Spleen (tissue), 7 donors: Measurements from ENCODE around the gene RHO.

Experiments used
- POLR2A ChIP-seq, 3 donors: fragments of 450-650 bp; IDR thresholded peaks; one replicate each; pipeline ENCODE4 v1.5.1; 2017; ENCODE audit warnings: antibody characterized with exemption in 3 of 3, mild to moderate bottlenecking in 1 of 3
- POLR2AphosphoS5 ChIP-seq, 3 donors: sonication (generic); formaldehyde crosslinking; IDR thresholded peaks; one replicate each; pipeline ENCODE4 v1.5.1; 2017; ENCODE audit warnings: antibody characterized with exemption in 3 of 3
- TF ChIP-seq, protein P1 (sequence below), 11 experiments: fragments of 200-600 bp in 7 of 11; fragments of 450-650 bp in 4 of 11; sonication (generic) in 4 of 11; IDR thresholded peaks in 8 of 11; conservative IDR thresholded peaks in 3 of 11; 1 replicate in 7 of 11; 2 replicates in 4 of 11; pipeline versions ENCODE4 v1.4.0 to v1.8.0; 2016 to 2021; ENCODE audit warnings: antibody characterized with exemption in 11 of 11, inconsistent platforms in 4 of 11, mild to moderate bottlenecking in 1 of 11
- donor health status: DM: no; HTN: no; CAD: no; lungs with moderate emphysema.
- donor health status: DM: no; HTN: no; CAD: no.
- donor health status: DM: no; HTN: no; CAD: no.

DNA sequence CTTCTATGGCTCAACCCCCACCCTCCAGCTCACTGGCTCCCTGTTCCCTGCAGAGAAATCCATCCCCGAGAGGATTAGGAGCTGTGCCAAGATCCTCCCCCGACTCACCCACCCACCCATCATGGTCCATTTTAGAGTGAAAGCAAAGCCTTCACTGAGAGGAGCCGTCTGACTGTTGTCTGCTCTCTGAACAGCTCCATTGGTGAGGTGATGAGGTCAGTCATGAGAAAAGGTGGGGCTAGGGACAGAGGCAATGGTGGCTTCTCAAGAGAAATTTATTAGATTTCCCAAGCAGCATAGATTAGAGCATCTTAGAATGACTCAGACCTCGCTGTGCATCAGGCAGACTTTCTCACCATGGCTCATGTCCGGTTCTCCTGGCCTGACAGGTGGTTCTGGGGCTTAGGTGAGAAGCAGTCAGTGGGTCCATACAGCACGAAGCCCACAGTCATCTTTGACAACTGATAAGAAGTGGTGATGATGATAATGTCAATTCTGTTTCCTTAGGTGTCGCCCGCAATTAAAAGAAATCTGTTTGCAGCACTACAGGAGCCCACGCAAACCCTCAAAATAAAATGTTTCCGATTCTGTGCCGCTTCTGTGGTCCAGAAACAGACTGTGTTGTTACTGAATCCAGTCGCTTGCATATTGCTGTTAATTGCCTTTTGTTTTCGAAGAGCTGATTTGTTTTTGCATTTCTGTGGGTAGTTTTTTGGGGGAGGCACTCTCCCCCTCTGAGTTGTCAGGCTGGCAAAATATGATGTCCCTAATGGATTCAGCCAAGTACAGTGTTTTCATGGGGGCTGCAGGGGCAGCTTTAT, 24.8 kb upstream of the RHO start:
- TF ChIP-seq, protein P1, sequence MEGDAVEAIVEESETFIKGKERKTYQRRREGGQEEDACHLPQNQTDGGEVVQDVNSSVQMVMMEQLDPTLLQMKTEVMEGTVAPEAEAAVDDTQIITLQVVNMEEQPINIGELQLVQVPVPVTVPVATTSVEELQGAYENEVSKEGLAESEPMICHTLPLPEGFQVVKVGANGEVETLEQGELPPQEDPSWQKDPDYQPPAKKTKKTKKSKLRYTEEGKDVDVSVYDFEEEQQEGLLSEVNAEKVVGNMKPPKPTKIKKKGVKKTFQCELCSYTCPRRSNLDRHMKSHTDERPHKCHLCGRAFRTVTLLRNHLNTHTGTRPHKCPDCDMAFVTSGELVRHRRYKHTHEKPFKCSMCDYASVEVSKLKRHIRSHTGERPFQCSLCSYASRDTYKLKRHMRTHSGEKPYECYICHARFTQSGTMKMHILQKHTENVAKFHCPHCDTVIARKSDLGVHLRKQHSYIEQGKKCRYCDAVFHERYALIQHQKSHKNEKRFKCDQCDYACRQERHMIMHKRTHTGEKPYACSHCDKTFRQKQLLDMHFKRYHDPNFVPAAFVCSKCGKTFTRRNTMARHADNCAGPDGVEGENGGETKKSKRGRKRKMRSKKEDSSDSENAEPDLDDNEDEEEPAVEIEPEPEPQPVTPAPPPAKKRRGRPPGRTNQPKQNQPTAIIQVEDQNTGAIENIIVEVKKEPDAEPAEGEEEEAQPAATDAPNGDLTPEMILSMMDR (IDR thresholded peaks at IDR 0.05 in 8 of 11, conservative IDR thresholded peaks at IDR 0.05 in 3 of 11), result no peak
- no peak for TF ChIP-seq POLR2AphosphoS5 (IDR thresholded peaks at IDR 0.05)
- TF ChIP-seq POLR2A (IDR thresholded peaks at IDR 0.05), result no peak
